ENCODE measurements around the gene HBS1L.

- TF ChIP-seq POLR2A (IDR thresholded peaks at IDR 0.05; ENCODE audit: low read depth, low read length): no peak
- TF ChIP-seq CEBPB (IDR thresholded peaks at IDR 0.05; ENCODE audit: borderline replicate concordance in 1 of 2, low read depth in 2 of 2, low read length in 2 of 2): no peak
- TF ChIP-seq MXI1 (IDR thresholded peaks at IDR 0.05; ENCODE audit: low read depth, low read length): no peak
- no peak for TF ChIP-seq CREB1 (IDR thresholded peaks at IDR 0.05; ENCODE audit: low read depth)
- no peak for TF ChIP-seq CTCF (IDR thresholded peaks at IDR 0.05 in 2 of 3, conservative IDR thresholded peaks at IDR 0.05 in 1 of 3; ENCODE audit: control insufficient read depth in 2 of 3, extremely low read depth in 1 of 3, insufficient read depth in 1 of 3, low read depth in 3 of 3, low read length in 3 of 3)
- TF ChIP-seq NFYB (IDR thresholded peaks at IDR 0.05; ENCODE audit: insufficient read depth, low read depth, low read length): no peak
- TF ChIP-seq MYC (IDR thresholded peaks at IDR 0.05; ENCODE audit: insufficient read depth, insufficient read length, insufficient replicate concordance, low read length, severe bottlenecking): no peak
- no peak for TF ChIP-seq TAF1 (IDR thresholded peaks at IDR 0.05; ENCODE audit: borderline replicate concordance, low read depth, low read length)
- TF ChIP-seq SKIL (IDR thresholded peaks at IDR 0.05; ENCODE audit: low read depth, poor library complexity, severe bottlenecking): no peak
- TF ChIP-seq, protein P1, sequence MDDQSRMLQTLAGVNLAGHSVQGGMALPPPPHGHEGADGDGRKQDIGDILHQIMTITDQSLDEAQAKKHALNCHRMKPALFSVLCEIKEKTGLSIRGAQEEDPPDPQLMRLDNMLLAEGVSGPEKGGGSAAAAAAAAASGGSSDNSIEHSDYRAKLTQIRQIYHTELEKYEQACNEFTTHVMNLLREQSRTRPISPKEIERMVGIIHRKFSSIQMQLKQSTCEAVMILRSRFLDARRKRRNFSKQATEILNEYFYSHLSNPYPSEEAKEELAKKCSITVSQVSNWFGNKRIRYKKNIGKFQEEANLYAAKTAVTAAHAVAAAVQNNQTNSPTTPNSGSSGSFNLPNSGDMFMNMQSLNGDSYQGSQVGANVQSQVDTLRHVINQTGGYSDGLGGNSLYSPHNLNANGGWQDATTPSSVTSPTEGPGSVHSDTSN (IDR thresholded peaks at IDR 0.05; ENCODE audit: insufficient replicate concordance, low read depth, low read length): no peak
- TF ChIP-seq, protein P2, sequence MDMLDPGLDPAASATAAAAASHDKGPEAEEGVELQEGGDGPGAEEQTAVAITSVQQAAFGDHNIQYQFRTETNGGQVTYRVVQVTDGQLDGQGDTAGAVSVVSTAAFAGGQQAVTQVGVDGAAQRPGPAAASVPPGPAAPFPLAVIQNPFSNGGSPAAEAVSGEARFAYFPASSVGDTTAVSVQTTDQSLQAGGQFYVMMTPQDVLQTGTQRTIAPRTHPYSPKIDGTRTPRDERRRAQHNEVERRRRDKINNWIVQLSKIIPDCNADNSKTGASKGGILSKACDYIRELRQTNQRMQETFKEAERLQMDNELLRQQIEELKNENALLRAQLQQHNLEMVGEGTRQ (IDR thresholded peaks at IDR 0.05; ENCODE audit: borderline replicate concordance, low read depth, low read length): no peak
These were observed 425 bp downstream of the HBS1L start for GRCh38 chr6:135054226-135054568.

Data from GM12878 (cell line).